Gastrocnemius medialis (tissue), 4 donors: ENCODE measurements around the gene GDA.

ENCODE experiments used
- POLR2A ChIP-seq, 2 donors: fragments of 450-650 bp; IDR thresholded peaks; one replicate each; pipeline ENCODE4 v1.6.1; 2017; ENCODE audit warnings: antibody characterized with exemption in 2 of 2, mild to moderate bottlenecking in 2 of 2, moderate library complexity in 2 of 2
- TF ChIP-seq, protein P1 (sequence below), 5 experiments: fragments of 450-650 bp in 3 of 5; fragments of 200-600 bp in 2 of 5; sonication (generic) in 2 of 5; IDR thresholded peaks in 4 of 5; conservative IDR thresholded peaks in 1 of 5; 1 replicate in 4 of 5; 2 replicates in 1 of 5; pipeline ENCODE4 v1.5.1; 2016 to 2019; ENCODE audit warnings: antibody characterized with exemption in 5 of 5, mild to moderate bottlenecking in 3 of 5, moderate library complexity in 3 of 5

GRCh38 chr9:72247549-72247948, 98.3 kb downstream of the GDA start:
- TF ChIP-seq, protein P1, sequence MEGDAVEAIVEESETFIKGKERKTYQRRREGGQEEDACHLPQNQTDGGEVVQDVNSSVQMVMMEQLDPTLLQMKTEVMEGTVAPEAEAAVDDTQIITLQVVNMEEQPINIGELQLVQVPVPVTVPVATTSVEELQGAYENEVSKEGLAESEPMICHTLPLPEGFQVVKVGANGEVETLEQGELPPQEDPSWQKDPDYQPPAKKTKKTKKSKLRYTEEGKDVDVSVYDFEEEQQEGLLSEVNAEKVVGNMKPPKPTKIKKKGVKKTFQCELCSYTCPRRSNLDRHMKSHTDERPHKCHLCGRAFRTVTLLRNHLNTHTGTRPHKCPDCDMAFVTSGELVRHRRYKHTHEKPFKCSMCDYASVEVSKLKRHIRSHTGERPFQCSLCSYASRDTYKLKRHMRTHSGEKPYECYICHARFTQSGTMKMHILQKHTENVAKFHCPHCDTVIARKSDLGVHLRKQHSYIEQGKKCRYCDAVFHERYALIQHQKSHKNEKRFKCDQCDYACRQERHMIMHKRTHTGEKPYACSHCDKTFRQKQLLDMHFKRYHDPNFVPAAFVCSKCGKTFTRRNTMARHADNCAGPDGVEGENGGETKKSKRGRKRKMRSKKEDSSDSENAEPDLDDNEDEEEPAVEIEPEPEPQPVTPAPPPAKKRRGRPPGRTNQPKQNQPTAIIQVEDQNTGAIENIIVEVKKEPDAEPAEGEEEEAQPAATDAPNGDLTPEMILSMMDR (IDR thresholded peaks at IDR 0.05 in 4 of 5, conservative IDR thresholded peaks at IDR 0.05 in 1 of 5), result no peak
- TF ChIP-seq POLR2A (IDR thresholded peaks at IDR 0.05), result no peak
